Spleen (tissue), 11 donors: ENCODE results near the gene ABCB8. TPM values are rescaled to one million over a fixed set of nuclear protein-coding genes. Genes with fewer than 3 reads are reported as not detected.

Source experiments
- DNase-seq: peaks from one replicate; pipeline ENCODE4 v3.0.0-alpha.2; 2020
- H3K27ac ChIP-seq, 8 donors: fragments of 200-600 bp; sonication (generic) in 7 of 8; 1 replicate in 4 of 8; 2 replicates in 4 of 8; pipeline versions ENCODE4 v1.5.0 to v1.8.0; 2016 to 2021; ENCODE audit warnings: inconsistent platforms in 4 of 8, mild to moderate bottlenecking in 4 of 8, moderate library complexity in 1 of 8
- H3K27me3 ChIP-seq, 7 donors: fragments of 200-600 bp; sonication (generic) in 6 of 7; replicated peaks in 1 of 7; 1 replicate in 4 of 7; 2 replicates in 3 of 7; pipeline versions ENCODE4 v1.5.0 to v1.8.0; 2016 to 2021; ENCODE audit warnings: inconsistent platforms in 3 of 7, mild to moderate bottlenecking in 1 of 7
- H3K36me3 ChIP-seq, 6 donors: fragments of 200-600 bp; sonication (generic) in 5 of 6; 1 replicate in 4 of 6; 2 replicates in 2 of 6; pipeline versions ENCODE4 v1.5.0 to v1.8.0; 2016 to 2021; ENCODE audit warnings: inconsistent platforms in 2 of 6
- H3K4me1 ChIP-seq, 6 donors: fragments of 200-600 bp; sonication (generic) in 5 of 6; 1 replicate in 3 of 6; 2 replicates in 3 of 6; pipeline versions ENCODE4 v1.5.0 to v1.8.0; 2016 to 2021; ENCODE audit warnings: inconsistent platforms in 3 of 6
- H3K4me3 ChIP-seq, 8 donors: fragments of 200-600 bp; sonication (generic) in 7 of 8; 1 replicate in 4 of 8; 2 replicates in 4 of 8; pipeline versions ENCODE4 v1.5.0 to v1.8.0; 2016 to 2021; ENCODE audit warnings: inconsistent platforms in 4 of 8, mild to moderate bottlenecking in 4 of 8, moderate library complexity in 2 of 8
- H3K9me3 ChIP-seq, 8 donors: fragments of 200-600 bp; sonication (generic) in 7 of 8; 1 replicate in 4 of 8; 2 replicates in 4 of 8; pipeline versions ENCODE4 v1.5.0 to v1.8.0; 2016 to 2021; ENCODE audit warnings: inconsistent platforms in 4 of 8
- POLR2A ChIP-seq, 3 donors: fragments of 450-650 bp; IDR thresholded peaks; one replicate each; pipeline ENCODE4 v1.5.1; 2017; ENCODE audit warnings: antibody characterized with exemption in 3 of 3, mild to moderate bottlenecking in 1 of 3
- POLR2AphosphoS5 ChIP-seq, 3 donors: sonication (generic); formaldehyde crosslinking; IDR thresholded peaks; one replicate each; pipeline ENCODE4 v1.5.1; 2017; ENCODE audit warnings: antibody characterized with exemption in 3 of 3
- WGBS, 5 donors: extraction: QIAGEN DNeasy Blood & Tissue Kit in 3 of 5; methylation state at CpG; one replicate each; pipeline versions ENCODE4 v1.1.5 to v1.1.7; 2013 to 2018; 5-methylcytosine and 5-hydroxymethylcytosine counted together
- intact Hi-C: fragments of 100-400 bp; cut with DNase I; formaldehyde crosslinking; loops from one replicate; pipeline ENCODE4 v1.15.0; 2023; ENCODE audit warnings: low total_unique reads
- polyA plus RNA-seq, 3 donors: library from polyadenylated mRNA; stranded (reverse); fragments of 200-250 nt; gene quantifications; one replicate each; pipeline ENCODE4 v1.2.1, GENCODE V29; 2013
- total RNA-seq, 7 donors: library from RNA; depleted of rRNA in 3 of 7; stranded (reverse); fragments of >200 nt in 3 of 7; fragmentation: NEBNext Ultra II Directional in 4 of 7; extraction: Animal tissue kit (Norgen Biotek cat#: 25700) in 4 of 7; gene quantifications; one replicate each; pipeline versions ENCODE4 v1.1.0 to v1.2.1, GENCODE V29; 2016 to 2021
- TF ChIP-seq, protein P1 (sequence below), 11 experiments: fragments of 200-600 bp in 7 of 11; fragments of 450-650 bp in 4 of 11; sonication (generic) in 4 of 11; IDR thresholded peaks in 8 of 11; conservative IDR thresholded peaks in 3 of 11; 1 replicate in 7 of 11; 2 replicates in 4 of 11; pipeline versions ENCODE4 v1.4.0 to v1.8.0; 2016 to 2021; ENCODE audit warnings: antibody characterized with exemption in 11 of 11, inconsistent platforms in 4 of 11, mild to moderate bottlenecking in 1 of 11
- donor health status: healthy with polysubstance abuse.
- donor health status: DM: no; HTN: no; CAD: no; lungs with moderate emphysema.
- donor health status: DM: no; HTN: no; CAD: no.
- donor health status: Bipolar disorder and iron deficiency.
- donor health status: healthy.
- donor health status: DM: no; HTN: no; CAD: no.
- donor health status: DM: yes; HTN: yes; CAD: no.

The ABCB8 gene
- total and polyA plus RNA-seq, 10 donors: 12.9 to 42.6 (median 26.4) TPM

GRCh38 chr7:151086802-151087244 is 58.6 kb downstream of the ABCB8 start:
- peak overlapping the region; percentile 65 to 94 (median 72) for H3K4me3 ChIP-seq
- no peaks in the 10 kb centered on the region for H3K9me3 ChIP-seq
- H3K4me1 ChIP-seq: peaks cover 47 to 86% (median 76%) of the 10 kb centered on the region in 6 donors
- peak; percentile 88 for DNase-seq
- H3K27ac ChIP-seq: peak overlapping the region; percentile 31 to 88 (median 82)
- H3K27me3 ChIP-seq: peaks cover 0 to 30% (median 0%) of the 10 kb centered on the region in 7 donors
- TF ChIP-seq, protein P1, sequence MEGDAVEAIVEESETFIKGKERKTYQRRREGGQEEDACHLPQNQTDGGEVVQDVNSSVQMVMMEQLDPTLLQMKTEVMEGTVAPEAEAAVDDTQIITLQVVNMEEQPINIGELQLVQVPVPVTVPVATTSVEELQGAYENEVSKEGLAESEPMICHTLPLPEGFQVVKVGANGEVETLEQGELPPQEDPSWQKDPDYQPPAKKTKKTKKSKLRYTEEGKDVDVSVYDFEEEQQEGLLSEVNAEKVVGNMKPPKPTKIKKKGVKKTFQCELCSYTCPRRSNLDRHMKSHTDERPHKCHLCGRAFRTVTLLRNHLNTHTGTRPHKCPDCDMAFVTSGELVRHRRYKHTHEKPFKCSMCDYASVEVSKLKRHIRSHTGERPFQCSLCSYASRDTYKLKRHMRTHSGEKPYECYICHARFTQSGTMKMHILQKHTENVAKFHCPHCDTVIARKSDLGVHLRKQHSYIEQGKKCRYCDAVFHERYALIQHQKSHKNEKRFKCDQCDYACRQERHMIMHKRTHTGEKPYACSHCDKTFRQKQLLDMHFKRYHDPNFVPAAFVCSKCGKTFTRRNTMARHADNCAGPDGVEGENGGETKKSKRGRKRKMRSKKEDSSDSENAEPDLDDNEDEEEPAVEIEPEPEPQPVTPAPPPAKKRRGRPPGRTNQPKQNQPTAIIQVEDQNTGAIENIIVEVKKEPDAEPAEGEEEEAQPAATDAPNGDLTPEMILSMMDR (IDR thresholded peaks at IDR 0.05 in 8 of 11, conservative IDR thresholded peaks at IDR 0.05 in 3 of 11): no peak
- TF ChIP-seq POLR2AphosphoS5 (IDR thresholded peaks at IDR 0.05) (no peak), POLR2A (IDR thresholded peaks at IDR 0.05) (no peak)
- intact Hi-C loops: no loop called here
- WGBS, 5 donors: 0 to 2% (median 0%) methylated on average over 6 to 55 of the region's 56 CpGs
- peaks cover 0 to 4% (median 0%) of the 10 kb centered on the region in 6 donors for H3K36me3 ChIP-seq

- Histone ChIP-seq H3K9me3 (no peaks in the 10 kb centered on the region), H3K4me1 (peaks cover 41 to 86% (median 72%) of the 10 kb centered on the region in 6 donors), H3K27me3 (peaks cover 0 to 30% (median 0%) of the 10 kb centered on the region in 7 donors), H3K27ac (peak overlapping the region; percentile 31 to 88 (median 82)), H3K36me3 (peaks cover 0 to 7% (median 0%) of the 10 kb centered on the region in 6 donors), H3K4me3 (peak overlapping the region; percentile 65 to 94 (median 72))
- intact Hi-C loops: no loop called here
- TF ChIP-seq POLR2A (IDR thresholded peaks at IDR 0.05) (no peak), POLR2AphosphoS5 (IDR thresholded peaks at IDR 0.05) (peak; percentile 39 to 71 (median 64))
- TF ChIP-seq, protein P1 (IDR thresholded peaks at IDR 0.05 in 8 of 11, conservative IDR thresholded peaks at IDR 0.05 in 3 of 11): peak in 4 of 11 experiments; percentile 23 to 46 (median 42)
- WGBS, 5 donors: 0 to 2% (median 1%) methylated on average over 8 to 70 of the region's 70 CpGs
- DNase-seq: peak; percentile 88
Measured at GRCh38 chr7:151087245-151088018, 59.2 kb downstream of the ABCB8 start.

- Histone ChIP-seq H3K36me3 (peaks cover 0 to 10% (median 0%) of the 10 kb centered on the region in 6 donors), H3K9me3 (no peaks in the 10 kb centered on the region), H3K27me3 (peaks cover 0 to 30% (median 0%) of the 10 kb centered on the region in 7 donors), H3K4me1 (peaks cover 37 to 85% (median 67%) of the 10 kb centered on the region in 6 donors), H3K4me3 (peak overlapping the region; percentile 65 to 94 (median 72)), H3K27ac (peak overlapping the region; percentile 31 to 88 (median 82))
- intact Hi-C loops: no loop called here
- 23 to 30% (median 27%) methylated on average over 16 of the region's 16 CpGs for WGBS, 5 donors
- DNase-seq: no peak
- TF ChIP-seq, protein P1 (IDR thresholded peaks at IDR 0.05 in 8 of 11, conservative IDR thresholded peaks at IDR 0.05 in 3 of 11): no peak
- TF ChIP-seq POLR2AphosphoS5 (IDR thresholded peaks at IDR 0.05) (no peak), POLR2A (IDR thresholded peaks at IDR 0.05) (no peak)
Measured at GRCh38 chr7:151088019-151088855, 60.0 kb downstream of the ABCB8 start.
